ENCODE measurements around the gene MTHFD1. TPM values are rescaled to one million over a fixed set of nuclear protein-coding genes. Genes with fewer than 3 reads are reported as not detected.
A peak's percentile ranks its signal among the peaks of the same experiment; 100 is the strongest.

MTHFD1 gene
- total and polyA plus RNA-seq, 12 donors: 34.5 to 85.2 (median 66.0) TPM

DNA sequence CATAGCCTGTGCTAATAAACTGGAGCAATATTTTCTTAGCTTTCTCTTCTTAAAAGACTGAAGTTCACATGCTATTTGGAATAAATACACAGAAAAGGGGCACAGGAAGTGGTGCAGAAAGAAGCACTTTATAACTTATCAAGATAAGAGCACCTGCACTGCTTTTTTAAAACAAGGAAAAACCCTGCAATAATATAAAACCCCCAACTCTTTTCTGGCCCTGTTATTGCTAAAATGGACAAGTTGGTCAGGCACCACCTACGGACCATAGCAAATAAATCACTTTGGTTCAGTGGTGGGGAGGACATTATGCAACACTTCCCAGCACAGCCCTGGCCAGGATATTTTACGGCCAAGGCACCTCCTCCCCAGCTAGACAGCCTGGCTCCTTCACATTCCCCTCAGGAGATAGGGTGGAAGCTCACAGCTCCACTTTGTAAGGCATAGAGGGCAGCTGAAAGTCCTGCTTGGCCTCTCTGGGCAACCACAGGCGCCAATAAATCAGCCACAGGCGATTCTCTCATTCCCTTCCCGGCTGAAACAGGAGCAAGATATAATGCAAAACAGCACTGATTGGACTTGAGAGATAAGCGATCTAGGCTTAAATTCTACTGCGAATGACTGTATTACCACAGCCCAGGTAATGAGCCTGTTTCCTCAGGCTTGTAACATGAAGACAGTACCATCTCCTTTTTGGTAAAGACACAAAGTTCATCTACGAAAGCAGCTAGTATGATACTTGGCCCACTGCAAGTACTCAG, 113.4 kb downstream of the MTHFD1 start:
- peak in 3 of 8 donors; percentile 8 to 28 (median 25) for ATAC-seq
- intact Hi-C loops (cut with DNase I): loop anchor here in 1 of 10 donors (10.0 kb wide), 1 partner anchor 157 kb away; no protein-coding TSS in a partner anchor
- peak overlapping the region in 9 of 10 donors; percentile 8 to 97 (median 78) for H3K4me3 ChIP-seq
- 40 to 44% methylated on average over 8 of the region's 8 CpGs for WGBS, 2 donors
- peak overlapping the region; percentile 47 to 100 (median 99) for H3K27ac ChIP-seq
- TF ChIP-seq, protein P1, sequence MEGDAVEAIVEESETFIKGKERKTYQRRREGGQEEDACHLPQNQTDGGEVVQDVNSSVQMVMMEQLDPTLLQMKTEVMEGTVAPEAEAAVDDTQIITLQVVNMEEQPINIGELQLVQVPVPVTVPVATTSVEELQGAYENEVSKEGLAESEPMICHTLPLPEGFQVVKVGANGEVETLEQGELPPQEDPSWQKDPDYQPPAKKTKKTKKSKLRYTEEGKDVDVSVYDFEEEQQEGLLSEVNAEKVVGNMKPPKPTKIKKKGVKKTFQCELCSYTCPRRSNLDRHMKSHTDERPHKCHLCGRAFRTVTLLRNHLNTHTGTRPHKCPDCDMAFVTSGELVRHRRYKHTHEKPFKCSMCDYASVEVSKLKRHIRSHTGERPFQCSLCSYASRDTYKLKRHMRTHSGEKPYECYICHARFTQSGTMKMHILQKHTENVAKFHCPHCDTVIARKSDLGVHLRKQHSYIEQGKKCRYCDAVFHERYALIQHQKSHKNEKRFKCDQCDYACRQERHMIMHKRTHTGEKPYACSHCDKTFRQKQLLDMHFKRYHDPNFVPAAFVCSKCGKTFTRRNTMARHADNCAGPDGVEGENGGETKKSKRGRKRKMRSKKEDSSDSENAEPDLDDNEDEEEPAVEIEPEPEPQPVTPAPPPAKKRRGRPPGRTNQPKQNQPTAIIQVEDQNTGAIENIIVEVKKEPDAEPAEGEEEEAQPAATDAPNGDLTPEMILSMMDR (IDR thresholded peaks at IDR 0.05): peak in 2 of 9 donors; percentile 7 to 33
- H3K27me3 ChIP-seq: no peaks in the 10 kb centered on the region
- H3K9me3 ChIP-seq: no peaks in the 10 kb centered on the region
- peaks cover 5 to 74% (median 45%) of the 10 kb centered on the region in 9 donors for H3K4me1 ChIP-seq
- H3K36me3 ChIP-seq: peaks cover 0 to 11% (median 0%) of the 10 kb centered on the region in 9 donors
- DNase-seq: peak; percentile 38 to 60

DNA sequence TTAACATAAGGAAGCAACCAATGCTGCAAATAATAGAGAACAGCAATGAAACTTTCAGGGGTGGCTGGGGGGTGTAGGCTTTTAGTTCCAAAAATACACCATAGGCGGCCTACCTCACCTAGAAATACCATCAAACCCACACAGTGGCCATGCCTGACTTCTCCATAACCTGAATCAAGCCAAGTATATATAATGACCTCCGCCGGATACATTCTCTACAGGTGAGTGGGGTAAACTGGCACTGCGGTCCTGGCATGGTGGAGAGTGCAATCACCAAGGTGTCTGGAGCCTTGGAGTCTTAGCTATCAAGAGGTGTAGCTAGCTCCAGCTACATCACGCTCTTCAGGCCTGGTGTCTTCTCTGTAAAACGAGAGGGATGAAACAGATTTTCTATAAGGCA, 114.3 kb downstream of the MTHFD1 start:
- Histone ChIP-seq H3K36me3 (peaks cover 0 to 11% (median 0%) of the 10 kb centered on the region in 9 donors), H3K4me3 (peak overlapping the region; percentile 66 to 97 (median 79)), H3K9me3 (no peaks in the 10 kb centered on the region), H3K4me1 (peaks cover 5 to 75% (median 54%) of the 10 kb centered on the region in 9 donors), H3K27me3 (no peaks in the 10 kb centered on the region), H3K27ac (peak overlapping the region; percentile 97 to 100 (median 99))
- WGBS, 2 donors: 42 to 52% methylated on average over 6 of the region's 6 CpGs
- TF ChIP-seq, protein P1 (IDR thresholded peaks at IDR 0.05): no peak
- ATAC-seq (no peak), DNase-seq (no peak)
- intact Hi-C loops (cut with DNase I): loop anchor here in 1 of 10 donors (10.0 kb wide), 1 partner anchor 158 kb away; no protein-coding TSS in a partner anchor

DNA sequence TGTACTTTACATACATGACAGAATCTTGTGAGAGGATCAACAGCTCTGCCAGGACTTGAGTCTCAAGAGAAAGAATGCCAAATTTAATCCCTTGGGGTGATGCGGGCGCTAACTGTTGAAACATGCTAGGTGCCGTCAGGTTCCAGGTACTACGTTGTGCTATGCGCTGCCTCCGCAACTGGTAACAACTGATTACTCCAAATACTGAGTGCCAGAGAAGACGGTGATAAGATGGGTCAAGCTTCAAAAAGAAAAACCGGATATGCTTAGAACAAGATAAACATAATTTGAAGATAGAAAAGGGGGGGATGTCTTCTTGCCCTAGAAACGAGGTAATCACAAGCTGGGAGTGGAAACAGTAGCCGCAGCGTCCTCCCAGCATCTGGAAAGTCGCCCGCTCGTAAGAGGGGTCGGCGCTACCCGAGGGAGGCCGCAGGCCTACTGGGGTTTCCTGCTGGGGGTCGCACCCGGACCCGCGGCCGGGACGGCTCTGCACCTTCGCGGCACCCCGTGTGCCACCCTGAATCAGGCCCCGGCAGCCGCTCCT, 114.8 kb downstream of the MTHFD1 start:
- peak in 6 of 8 donors; percentile 0 to 28 (median 2) for ATAC-seq
- H3K27me3 ChIP-seq: no peaks in the 10 kb centered on the region
- H3K36me3 ChIP-seq: peaks cover 0 to 7% (median 0%) of the 10 kb centered on the region in 9 donors
- H3K4me3 ChIP-seq: peak overlapping the region; percentile 66 to 97 (median 79)
- H3K27ac ChIP-seq: peak overlapping the region; percentile 97 to 100 (median 99)
- TF ChIP-seq, protein P1 (IDR thresholded peaks at IDR 0.05): no peak
- intact Hi-C loops (cut with DNase I): loop anchor here in 1 of 10 donors (10.0 kb wide), 1 partner anchor 158 kb away; no protein-coding TSS in a partner anchor
- peaks cover 10 to 75% (median 59%) of the 10 kb centered on the region in 9 donors for H3K4me1 ChIP-seq
- no peak for DNase-seq
- no peaks in the 10 kb centered on the region for H3K9me3 ChIP-seq
- 1% methylated on average over 29 of the region's 29 CpGs for WGBS, 2 donors
